AG08395 (cell line): Measurements from ENCODE around the gene SLC2A4.
"Not testable (repeated sequence)": the region's sequence is repeated elsewhere in the genome, so short reads cannot be mapped to it uniquely, and the experiment has no call there.

Experiments used
- DNase-seq: peaks from one replicate; pipeline ENCODE4 v3.0.0; 2012; ENCODE audit warnings: mixed read lengths, low spot score

Gene SLC2A4

DNA sequence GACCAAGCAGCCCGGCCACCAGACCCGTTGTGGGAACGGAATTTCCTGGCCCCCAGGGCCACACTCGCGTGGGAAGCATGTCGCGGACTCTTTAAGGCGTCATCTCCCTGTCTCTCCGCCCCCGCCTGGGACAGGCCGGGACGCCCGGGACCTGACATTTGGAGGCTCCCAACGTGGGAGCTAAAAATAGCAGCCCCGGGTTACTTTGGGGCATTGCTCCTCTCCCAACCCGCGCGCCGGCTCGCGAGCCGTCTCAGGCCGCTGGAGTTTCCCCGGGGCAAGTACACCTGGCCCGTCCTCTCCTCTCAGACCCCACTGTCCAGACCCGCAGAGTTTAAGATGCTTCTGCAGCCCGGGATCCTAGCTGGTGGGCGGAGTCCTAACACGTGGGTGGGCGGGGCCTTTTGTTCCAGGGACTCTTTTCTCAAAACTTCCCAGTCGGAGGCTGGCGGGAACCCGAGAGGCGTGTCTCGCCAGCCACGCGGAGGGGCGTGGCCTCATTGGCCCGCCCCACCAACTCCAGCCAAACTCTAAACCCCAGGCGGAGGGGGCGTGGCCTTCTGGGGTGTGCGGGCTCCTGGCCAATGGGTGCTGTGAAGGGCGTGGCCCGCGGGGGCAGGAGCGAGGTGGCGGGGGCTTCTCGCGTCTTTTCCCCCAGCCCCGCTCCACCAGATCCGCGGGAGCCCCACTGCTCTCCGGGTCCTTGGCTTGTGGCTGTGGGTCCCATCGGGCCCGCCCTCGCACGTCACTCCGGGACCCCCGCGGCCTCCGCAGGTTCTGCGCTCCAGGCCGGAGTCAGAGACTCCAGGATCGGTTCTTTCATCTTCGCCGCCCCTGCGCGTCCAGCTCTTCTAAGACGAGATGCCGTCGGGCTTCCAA is at the start of gene SLC2A4:
TSS of gene SLC2A4 (plus strand) at position 645 of the 879 bp plus-strand sequence. CDS start at position 862, 217 bp downstream.
- DNase-seq = peak; percentile 98

DNA sequence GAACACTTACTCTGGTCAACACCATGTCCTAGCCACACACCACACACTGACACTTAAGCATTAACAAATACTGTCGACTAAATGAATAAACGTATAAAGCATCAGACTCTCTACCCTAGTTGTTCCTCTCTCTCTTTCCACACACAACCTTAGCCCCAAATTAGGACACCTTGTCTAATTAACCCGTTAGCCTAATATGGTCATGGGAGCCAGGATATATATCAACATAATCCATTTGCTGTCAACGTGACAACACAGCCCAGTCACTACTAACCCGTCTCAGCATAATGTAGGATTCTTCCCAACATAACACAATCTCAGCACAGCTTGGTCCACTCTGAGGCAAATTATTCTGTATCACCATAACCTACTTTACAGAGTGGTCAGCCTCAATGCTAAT is 49.4 kb upstream of the SLC2A4 start:
- no peak for DNase-seq

DNA sequence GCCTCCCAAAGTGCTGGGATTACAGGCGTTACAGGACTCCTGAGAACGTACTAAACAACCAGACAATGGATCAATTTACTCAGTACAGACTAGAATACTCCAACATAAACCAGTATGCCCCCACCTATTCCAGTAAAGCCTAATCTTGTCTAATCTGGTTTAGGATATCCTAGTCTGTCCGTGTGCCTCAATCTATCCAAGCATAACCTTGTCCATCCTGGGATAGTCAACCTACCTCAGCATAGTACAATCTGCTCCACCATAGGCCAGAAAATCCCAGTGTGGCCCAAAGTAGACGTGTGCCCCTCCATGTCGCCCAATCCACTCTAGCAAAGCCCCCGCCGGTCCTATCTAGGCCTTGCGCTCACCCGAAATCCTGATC is 47.8 kb upstream of the SLC2A4 start:
- DNase-seq = no peak

DNA sequence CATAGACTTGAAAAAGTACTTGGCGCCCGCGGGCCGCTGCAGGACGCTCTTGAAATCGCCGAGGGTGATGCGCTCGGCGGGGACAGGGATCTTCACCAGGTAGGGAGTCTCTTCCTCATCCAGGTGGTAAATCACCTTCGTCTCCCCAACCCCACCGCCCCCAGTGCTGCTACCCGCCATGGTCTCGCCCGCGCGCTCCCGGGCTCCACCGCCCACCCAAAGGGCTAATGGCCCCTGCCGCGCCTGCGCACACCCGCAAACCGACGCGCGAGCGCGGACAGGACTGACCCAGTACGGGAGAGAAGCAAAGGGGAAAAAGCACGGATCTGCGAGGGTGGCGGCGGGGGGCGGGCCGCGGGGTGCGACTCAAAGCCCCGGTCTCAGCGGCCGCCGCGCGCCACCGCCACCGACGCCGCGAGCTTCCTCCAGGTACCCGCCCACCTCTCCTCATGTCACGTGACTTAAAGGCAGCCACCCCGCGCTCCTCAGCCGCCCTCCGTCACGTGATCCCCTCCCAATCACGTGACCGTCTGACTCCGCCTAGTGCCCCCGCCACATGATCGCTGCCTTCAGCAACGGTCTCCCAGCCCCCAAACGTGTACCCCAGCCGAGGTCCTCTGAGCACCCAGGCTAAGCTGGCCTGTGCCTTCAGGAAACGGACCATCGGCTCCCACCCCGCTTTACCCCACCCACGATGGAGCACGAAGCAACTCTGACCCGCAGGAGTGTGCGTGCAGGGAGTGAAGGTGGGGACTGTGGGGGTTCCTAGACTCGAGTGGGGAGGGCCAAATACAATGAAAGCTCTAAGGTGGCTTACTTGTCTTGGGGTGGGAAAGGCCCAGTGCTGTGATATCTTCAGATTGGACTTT is 47.2 kb upstream of the SLC2A4 start, which contains the start of gene DVL2:
TSS of gene DVL2 (minus strand) at position 435 of the 869 bp plus-strand sequence. CDS start at position 180, 255 bp downstream.
- peak; percentile 96 for DNase-seq

- DNase-seq = no peak
Observed at GRCh38 chr17:7235693-7236665, 45.5 kb upstream of the SLC2A4 start.

- no peak for DNase-seq
Observed at GRCh38 chr17:7236808-7237207, 44.7 kb upstream of the SLC2A4 start.

DNA sequence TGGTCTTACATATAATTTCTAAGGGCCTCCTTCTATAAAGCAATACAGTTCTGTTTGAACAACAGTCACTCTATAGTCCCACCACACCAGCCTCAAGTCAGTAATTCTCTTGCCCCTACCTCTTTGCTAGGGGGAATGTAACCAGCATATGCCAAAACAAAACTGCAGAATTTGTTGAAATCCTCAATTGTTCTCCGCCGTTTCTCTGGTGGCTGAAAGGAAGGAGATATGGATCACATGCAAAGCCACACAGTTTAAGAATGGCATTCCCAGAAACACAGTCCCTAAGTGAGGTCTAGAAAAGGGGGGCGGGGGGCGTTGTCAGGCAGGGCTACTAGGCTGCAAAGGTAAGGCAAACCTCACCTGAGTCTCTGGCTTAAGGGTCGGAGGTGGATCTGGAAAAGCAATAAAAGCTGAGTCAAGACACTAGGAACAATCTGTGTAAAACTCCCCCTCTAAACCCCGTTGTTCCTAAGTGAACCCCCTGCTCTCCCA is 44.2 kb upstream of the SLC2A4 start:
- DNase-seq = no peak

DNA sequence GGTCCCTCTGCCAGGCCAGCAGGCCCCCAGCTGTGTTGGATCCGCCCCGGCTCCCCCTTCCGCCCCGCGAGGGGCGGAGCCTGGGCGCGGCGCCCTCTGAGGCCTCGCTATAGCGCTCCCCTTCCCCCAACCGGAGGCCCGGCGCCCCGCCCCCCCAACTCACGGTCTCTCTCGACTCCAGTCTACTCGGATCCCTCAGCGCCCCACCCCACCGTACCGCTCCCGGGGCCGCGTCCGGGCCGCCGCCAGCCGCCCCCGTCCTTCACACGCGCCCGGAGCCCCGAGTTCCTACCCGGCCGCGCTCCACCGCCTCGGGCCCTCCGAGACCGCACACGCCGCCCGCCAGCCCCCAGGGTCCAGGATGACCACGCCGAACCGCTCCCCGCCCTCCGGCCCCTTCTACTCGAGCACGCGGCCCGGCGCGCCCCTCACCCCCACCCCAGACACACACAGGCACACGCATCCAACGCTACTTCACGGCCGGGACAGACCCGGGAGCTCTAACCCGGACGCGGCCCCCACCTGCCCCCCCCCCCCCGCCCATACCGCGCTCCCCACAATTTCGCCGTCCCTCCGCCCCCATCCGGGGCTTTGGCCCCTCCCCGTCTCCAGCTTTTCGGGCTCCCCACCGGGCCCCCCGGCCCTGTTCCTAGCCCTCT is 43.6 kb upstream of the SLC2A4 start:
- peak; percentile 69 for DNase-seq

DNA sequence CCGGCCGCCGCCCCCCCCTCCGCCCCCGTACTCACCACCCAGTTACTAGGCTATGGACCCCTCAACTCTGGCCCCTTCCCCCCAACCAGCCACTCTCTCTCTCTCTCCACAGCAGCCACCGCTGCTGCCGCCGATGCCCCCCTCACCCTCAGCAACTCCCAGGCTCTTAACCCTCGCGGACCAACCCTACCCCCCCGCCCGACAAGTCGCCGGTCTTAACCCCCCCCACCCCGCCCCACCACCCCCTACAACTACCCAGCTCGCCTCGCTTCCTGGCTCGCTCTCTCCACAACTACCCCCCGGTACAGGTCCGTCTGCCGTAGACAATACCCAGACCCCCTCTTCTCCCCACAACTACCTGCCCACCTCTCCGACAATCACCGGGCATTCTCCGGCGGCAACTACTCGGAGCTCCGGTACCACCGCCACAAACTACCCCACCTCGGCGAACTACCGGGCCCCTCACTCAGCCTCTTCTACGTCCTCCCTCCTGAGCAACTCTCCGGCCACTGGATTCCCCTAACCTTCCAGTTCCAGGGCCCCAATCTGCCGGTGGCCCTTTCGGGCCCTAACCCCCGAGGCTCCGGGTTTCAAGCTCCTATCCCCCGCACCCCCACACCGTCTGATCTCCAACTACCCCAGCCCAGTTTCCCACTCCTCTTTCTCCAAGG is 43.0 kb upstream of the SLC2A4 start:
- no peak for DNase-seq

GRCh38 chr17:7239091-7240027 is 42.2 kb upstream of the SLC2A4 start, which contains the start of gene PHF23:
Gene PHF23 (minus strand): TSS chr17:7239457. CDS start chr17:7239279, 178 bp downstream.
- DNase-seq = peak; percentile 100

- DNase-seq = no peak
Observed at GRCh38 chr17:7240375-7240774, 41.1 kb upstream of the SLC2A4 start.

DNA sequence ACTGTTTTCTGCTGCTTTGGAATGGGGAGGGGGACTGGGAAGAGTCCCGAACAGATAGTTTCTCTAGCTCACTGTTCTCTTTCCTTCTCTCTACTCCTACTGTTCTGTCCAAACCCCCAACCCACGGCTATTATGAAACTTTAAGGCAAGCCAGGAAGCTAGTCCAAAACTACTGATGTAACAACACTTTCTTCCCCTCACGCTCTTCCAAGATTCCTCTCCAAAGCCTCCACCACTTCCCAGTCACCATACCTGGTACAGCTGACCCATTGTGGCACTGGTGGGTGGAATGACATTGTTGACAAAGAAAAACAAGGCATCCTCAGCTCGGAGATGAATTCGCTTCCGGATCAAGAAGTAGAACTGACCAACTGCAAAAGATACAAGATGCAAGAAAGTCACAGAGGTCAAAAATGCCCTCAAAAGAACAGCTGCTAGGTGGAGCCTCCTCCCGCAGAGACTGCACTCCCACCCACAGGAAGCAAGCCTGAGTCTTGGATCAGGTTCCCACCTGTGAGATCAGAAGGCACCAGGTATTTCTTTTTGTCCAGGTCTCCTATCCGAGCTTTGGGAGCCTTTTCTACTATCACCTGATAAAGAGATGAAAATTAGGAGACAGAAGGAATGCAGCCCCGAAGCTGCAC is 40.3 kb upstream of the SLC2A4 start:
- no peak for DNase-seq

DNA sequence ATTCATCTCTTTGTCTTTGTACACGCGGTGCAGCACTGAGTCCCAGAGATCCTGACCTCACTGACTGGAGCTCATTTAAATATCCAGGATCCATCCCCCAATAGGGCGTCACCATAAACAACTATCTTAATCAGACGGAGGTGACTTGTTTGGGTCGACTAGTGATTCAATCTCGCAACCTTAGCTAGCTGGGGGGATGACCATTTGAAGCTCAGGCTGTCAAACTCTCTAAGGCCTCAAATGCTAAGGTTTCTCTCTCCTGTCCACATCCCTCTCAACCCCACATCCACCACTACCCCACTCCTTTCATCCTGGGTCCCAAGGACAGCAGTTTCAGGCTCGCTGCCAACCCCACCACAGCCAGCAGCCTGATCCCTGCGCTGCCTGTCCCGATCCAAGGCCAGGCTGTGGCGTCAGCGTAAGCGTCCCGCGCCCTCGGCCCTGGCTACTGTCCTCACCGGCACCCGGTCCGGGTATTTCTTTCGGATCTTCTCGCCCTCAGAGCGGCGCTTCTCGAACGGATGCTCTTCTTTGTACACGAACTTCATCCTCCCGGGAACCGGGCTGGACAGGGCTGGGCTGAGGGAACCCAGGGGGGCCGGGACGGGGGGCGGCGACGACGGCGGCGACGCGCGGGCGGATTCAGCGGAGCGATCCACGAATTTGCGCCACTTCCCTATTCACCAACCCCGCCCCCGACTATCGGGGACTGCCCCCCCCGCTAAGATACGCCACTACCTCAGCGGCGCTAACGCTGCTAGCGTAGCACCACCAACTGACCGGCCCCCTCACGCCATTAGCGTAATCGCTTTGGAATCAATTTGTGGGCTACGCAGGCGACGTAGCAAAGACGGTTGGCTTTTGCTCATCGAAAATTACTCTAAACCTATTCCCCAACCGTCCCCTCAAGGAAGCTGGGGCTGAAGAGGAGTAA is 39.5 kb upstream of the SLC2A4 start, which contains the start of gene GABARAP:
TSS of gene GABARAP (minus strand) at position 667 of the 934 bp plus-strand sequence. CDS start at position 548, 119 bp downstream.
- DNase-seq = peak; percentile 86

- peak; percentile 88 for DNase-seq
Observed at GRCh38 chr17:7242717-7243452, 38.6 kb upstream of the SLC2A4 start.

DNA sequence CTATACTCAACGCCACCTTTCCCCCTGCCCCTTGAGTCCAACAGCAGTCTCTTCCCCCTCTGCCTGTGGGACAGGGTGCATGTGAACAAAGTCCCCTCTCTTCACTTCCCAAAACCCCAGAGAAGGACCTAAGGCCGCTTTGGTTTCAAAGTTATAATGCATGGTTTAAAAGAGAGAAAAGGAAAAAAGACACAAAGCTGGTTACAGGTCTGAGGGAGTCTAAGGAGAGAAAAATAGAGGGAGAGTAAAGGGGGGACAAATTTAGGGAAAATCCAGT is 38.1 kb upstream of the SLC2A4 start:
- no peak for DNase-seq

DNA sequence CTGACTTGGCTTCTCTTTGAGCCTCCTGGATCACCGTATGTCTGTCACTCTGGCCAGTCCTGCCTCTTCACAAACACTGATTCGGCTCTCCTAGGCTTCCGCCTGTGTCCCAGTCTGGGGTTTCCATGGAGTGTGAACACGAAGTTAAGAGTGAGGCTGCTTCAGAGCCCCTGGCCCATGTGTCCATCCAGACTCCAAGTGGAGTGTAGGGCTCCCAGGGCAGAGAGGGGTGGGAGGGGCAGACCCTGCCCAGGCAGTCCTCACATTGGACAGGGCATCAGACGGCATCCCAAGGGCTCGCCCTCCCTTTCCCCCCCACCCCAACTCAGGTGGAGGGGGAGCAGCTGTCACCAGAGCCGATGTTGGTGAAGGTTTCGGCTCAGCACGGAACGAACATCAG is 37.7 kb upstream of the SLC2A4 start:
- DNase-seq = not testable (repeated sequence)

GRCh38 chr17:7246779-7247178 is 34.7 kb upstream of the SLC2A4 start:
- DNase-seq = no peak
